Stimulated activated naive CD8-positive, alpha-beta T cell treated with anti-CD3 and anti-CD28 coated beads, Interleukin-15, Interleukin-2, amounts not matched to agents 100 ng/mL and 50 ng/mL, for 24 hours (primary cell): ENCODE measurements around the gene SFMBT1.

Experiments
- H3K27ac Mint-ChIP-seq: one replicate; pipeline ENCODE4 v1.8.0; 2021; ENCODE audit warnings: mild to moderate bottlenecking, mixed read lengths
- H3K27me3 Mint-ChIP-seq: one replicate; pipeline ENCODE4 v1.8.0; 2021; ENCODE audit warnings: mixed read lengths
- H3K36me3 Mint-ChIP-seq: one replicate; pipeline ENCODE4 v1.8.0; 2021; ENCODE audit warnings: low read depth, mixed read lengths
- H3K4me1 Mint-ChIP-seq: one replicate; pipeline ENCODE4 v1.8.0; 2021; ENCODE audit warnings: low read depth, mixed read lengths
- H3K4me3 Mint-ChIP-seq: one replicate; pipeline ENCODE4 v1.8.0; 2021; ENCODE audit warnings: mild to moderate bottlenecking, mixed read lengths
- H3K9me3 Mint-ChIP-seq: one replicate; pipeline ENCODE4 v1.8.0; 2021; ENCODE audit warnings: mixed read lengths

Gene SFMBT1

GRCh38 chr3:53003320-53003719 is 42.6 kb downstream of the SFMBT1 start:
- Mint-ChIP-seq H3K27ac (no peak overlapping the region), H3K36me3 (no peaks in the 10 kb centered on the region), H3K9me3 (no peaks in the 10 kb centered on the region), H3K4me3 (no peak overlapping the region), H3K4me1 (peaks cover 12% of the 10 kb centered on the region), H3K27me3 (no peaks in the 10 kb centered on the region)

GRCh38 chr3:52998771-52999513 is 46.9 kb downstream of the SFMBT1 start:
- Mint-ChIP-seq H3K4me3 (no peak overlapping the region), H3K27ac (no peak overlapping the region), H3K36me3 (peaks cover 5% of the 10 kb centered on the region), H3K9me3 (no peaks in the 10 kb centered on the region), H3K27me3 (no peaks in the 10 kb centered on the region), H3K4me1 (peaks cover 11% of the 10 kb centered on the region)

GRCh38 chr3:52990637-52991036 is 55.2 kb downstream of the SFMBT1 start:
- H3K9me3 Mint-ChIP-seq, result no peaks in the 10 kb centered on the region
- peaks cover 39% of the 10 kb centered on the region for H3K4me1 Mint-ChIP-seq
- H3K4me3 Mint-ChIP-seq, result no peak overlapping the region
- H3K27ac Mint-ChIP-seq, result peak overlapping the region; percentile 55
- H3K36me3 Mint-ChIP-seq, result no peaks in the 10 kb centered on the region
- H3K27me3 Mint-ChIP-seq, result no peaks in the 10 kb centered on the region

- H3K27me3 Mint-ChIP-seq, result no peaks in the 10 kb centered on the region
- H3K4me1 Mint-ChIP-seq, result peaks cover 60% of the 10 kb centered on the region
- peaks cover 3% of the 10 kb centered on the region for H3K36me3 Mint-ChIP-seq
- H3K4me3 Mint-ChIP-seq, result no peak overlapping the region
- H3K9me3 Mint-ChIP-seq, result peaks cover 3% of the 10 kb centered on the region
- H3K27ac Mint-ChIP-seq, result no peak overlapping the region
Measured at GRCh38 chr3:52986938-52987337, 58.9 kb downstream of the SFMBT1 start.

- Mint-ChIP-seq H3K4me1 (peaks cover 54% of the 10 kb centered on the region), H3K27ac (no peak overlapping the region), H3K9me3 (peaks cover 5% of the 10 kb centered on the region), H3K4me3 (no peak overlapping the region), H3K27me3 (no peaks in the 10 kb centered on the region), H3K36me3 (peaks cover 4% of the 10 kb centered on the region)
Measured at GRCh38 chr3:52986049-52986448, 59.8 kb downstream of the SFMBT1 start.

GRCh38 chr3:52983828-52984227 is 62.0 kb downstream of the SFMBT1 start:
- peak overlapping the region; percentile 93 for H3K27ac Mint-ChIP-seq
- H3K27me3 Mint-ChIP-seq, result no peaks in the 10 kb centered on the region
- peaks cover 46% of the 10 kb centered on the region for H3K4me1 Mint-ChIP-seq
- peaks cover 5% of the 10 kb centered on the region for H3K9me3 Mint-ChIP-seq
- peaks cover 4% of the 10 kb centered on the region for H3K36me3 Mint-ChIP-seq
- H3K4me3 Mint-ChIP-seq, result peak overlapping the region; percentile 66

- Mint-ChIP-seq H3K36me3 (peaks cover 4% of the 10 kb centered on the region), H3K27me3 (no peaks in the 10 kb centered on the region), H3K4me3 (peak overlapping the region; percentile 66), H3K9me3 (peaks cover 5% of the 10 kb centered on the region), H3K4me1 (peaks cover 46% of the 10 kb centered on the region), H3K27ac (peak overlapping the region; percentile 93)
Measured at GRCh38 chr3:52983336-52983807, 62.5 kb downstream of the SFMBT1 start.

GRCh38 chr3:52982839-52983238 is 63.0 kb downstream of the SFMBT1 start:
- Mint-ChIP-seq H3K27ac (peak overlapping the region; percentile 93), H3K27me3 (no peaks in the 10 kb centered on the region), H3K4me3 (peak overlapping the region; percentile 1), H3K4me1 (peaks cover 46% of the 10 kb centered on the region), H3K36me3 (peaks cover 4% of the 10 kb centered on the region), H3K9me3 (peaks cover 5% of the 10 kb centered on the region)

GRCh38 chr3:52979190-52979983 is 66.5 kb downstream of the SFMBT1 start:
- H3K36me3 Mint-ChIP-seq, result peaks cover 4% of the 10 kb centered on the region
- H3K4me1 Mint-ChIP-seq, result peaks cover 35% of the 10 kb centered on the region
- no peak overlapping the region for H3K27ac Mint-ChIP-seq
- H3K27me3 Mint-ChIP-seq, result no peaks in the 10 kb centered on the region
- H3K4me3 Mint-ChIP-seq, result no peak overlapping the region
- H3K9me3 Mint-ChIP-seq, result peaks cover 5% of the 10 kb centered on the region

GRCh38 chr3:52978109-52978754 is 67.6 kb downstream of the SFMBT1 start:
- H3K27ac Mint-ChIP-seq, result no peak overlapping the region

GRCh38 chr3:52973806-52974205 is 72.1 kb downstream of the SFMBT1 start:
- H3K9me3 Mint-ChIP-seq, result no peaks in the 10 kb centered on the region
- H3K4me1 Mint-ChIP-seq, result peaks cover 14% of the 10 kb centered on the region
- H3K4me3 Mint-ChIP-seq, result no peak overlapping the region
- H3K27me3 Mint-ChIP-seq, result no peaks in the 10 kb centered on the region
- H3K27ac Mint-ChIP-seq, result no peak overlapping the region
- H3K36me3 Mint-ChIP-seq, result no peaks in the 10 kb centered on the region

More at GRCh38 chr3:52978109-52978754, 67.6 kb downstream of the SFMBT1 start:
- peaks cover 32% of the 10 kb centered on the region for H3K4me1 Mint-ChIP-seq
- H3K9me3 Mint-ChIP-seq, result peaks cover 5% of the 10 kb centered on the region
- peaks cover 4% of the 10 kb centered on the region for H3K36me3 Mint-ChIP-seq
- H3K27me3 Mint-ChIP-seq, result no peaks in the 10 kb centered on the region
- H3K4me3 Mint-ChIP-seq, result no peak overlapping the region

GRCh38 chr3:52971895-52972294 is 74.0 kb downstream of the SFMBT1 start:
- no peaks in the 10 kb centered on the region for H3K27me3 Mint-ChIP-seq
- no peaks in the 10 kb centered on the region for H3K9me3 Mint-ChIP-seq
- H3K4me3 Mint-ChIP-seq, result no peak overlapping the region
- H3K27ac Mint-ChIP-seq, result no peak overlapping the region
- H3K36me3 Mint-ChIP-seq, result peaks cover 9% of the 10 kb centered on the region
- peaks cover 14% of the 10 kb centered on the region for H3K4me1 Mint-ChIP-seq

GRCh38 chr3:52967398-52967797 is 78.5 kb downstream of the SFMBT1 start:
- Mint-ChIP-seq H3K9me3 (no peaks in the 10 kb centered on the region), H3K27me3 (no peaks in the 10 kb centered on the region), H3K4me1 (peaks cover 5% of the 10 kb centered on the region), H3K36me3 (peaks cover 24% of the 10 kb centered on the region), H3K4me3 (no peak overlapping the region), H3K27ac (peak overlapping the region; percentile 13)

GRCh38 chr3:52962160-52962559 is 83.7 kb downstream of the SFMBT1 start:
- H3K27ac Mint-ChIP-seq, result no peak overlapping the region
- H3K27me3 Mint-ChIP-seq, result no peaks in the 10 kb centered on the region
- no peaks in the 10 kb centered on the region for H3K9me3 Mint-ChIP-seq
- H3K4me1 Mint-ChIP-seq, result peaks cover 9% of the 10 kb centered on the region
- H3K36me3 Mint-ChIP-seq, result peaks cover 32% of the 10 kb centered on the region
- H3K4me3 Mint-ChIP-seq, result no peak overlapping the region

- Mint-ChIP-seq H3K4me1 (peaks cover 22% of the 10 kb centered on the region), H3K4me3 (no peak overlapping the region), H3K27me3 (no peaks in the 10 kb centered on the region), H3K36me3 (peaks cover 25% of the 10 kb centered on the region), H3K27ac (no peak overlapping the region), H3K9me3 (no peaks in the 10 kb centered on the region)
Measured at GRCh38 chr3:52959773-52960172, 86.1 kb downstream of the SFMBT1 start.
